ENCODE results near the gene GRIP1.
"Not testable (repeated sequence)": the region's sequence is repeated elsewhere in the genome, so short reads cannot be mapped to it uniquely, and the experiment has no call there.

The GRIP1 gene

GRCh38 chr12:66516561-66516960 is 162.3 kb downstream of the GRIP1 start:
- DNase-seq, result no peak

DNA sequence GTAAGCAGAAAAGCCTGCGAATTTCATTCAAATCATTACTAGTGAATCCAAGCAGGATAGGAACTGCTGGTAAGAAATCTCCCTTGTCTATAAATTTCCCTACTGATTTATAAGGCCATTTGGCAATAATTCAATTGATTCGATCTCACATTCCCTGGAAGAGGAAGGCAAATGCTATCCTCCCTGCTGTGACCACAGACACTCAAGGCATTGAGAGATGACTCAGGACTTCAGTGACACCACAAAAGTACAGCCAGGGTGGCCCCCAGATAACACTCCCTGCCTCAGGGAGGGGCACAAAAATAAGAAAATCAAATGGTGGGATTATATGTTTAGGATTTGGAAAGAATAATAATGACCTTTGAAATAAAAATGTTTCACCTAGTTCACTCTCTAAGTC is 162.7 kb downstream of the GRIP1 start:
- DNase-seq, result no peak

DNA sequence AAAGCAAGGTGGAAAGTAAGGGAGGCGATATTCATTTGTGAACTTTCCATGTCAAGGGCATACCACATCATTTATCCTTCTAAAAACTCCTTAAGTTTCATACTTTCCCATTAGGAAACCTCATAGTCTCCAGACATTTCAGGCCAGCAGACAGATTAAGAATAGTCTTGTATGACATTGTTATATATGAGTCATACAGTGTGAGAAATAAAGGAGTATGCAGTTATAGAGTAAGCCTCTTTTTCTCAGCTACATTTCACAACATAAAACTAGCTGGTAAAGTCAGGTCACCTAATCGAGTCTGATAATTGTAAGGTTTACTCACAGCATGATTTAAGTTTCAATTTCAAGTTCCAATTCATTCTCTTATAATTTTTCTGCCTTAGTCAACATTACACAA is 164.3 kb downstream of the GRIP1 start:
- DNase-seq, result no peak

GRCh38 chr12:66508025-66508424 is 170.9 kb downstream of the GRIP1 start:
- no peak for DNase-seq

GRCh38 chr12:66503746-66504145 is 175.1 kb downstream of the GRIP1 start:
- DNase-seq, result no peak

GRCh38 chr12:66502911-66503310 is 176.0 kb downstream of the GRIP1 start:
- DNase-seq, result no peak

DNA sequence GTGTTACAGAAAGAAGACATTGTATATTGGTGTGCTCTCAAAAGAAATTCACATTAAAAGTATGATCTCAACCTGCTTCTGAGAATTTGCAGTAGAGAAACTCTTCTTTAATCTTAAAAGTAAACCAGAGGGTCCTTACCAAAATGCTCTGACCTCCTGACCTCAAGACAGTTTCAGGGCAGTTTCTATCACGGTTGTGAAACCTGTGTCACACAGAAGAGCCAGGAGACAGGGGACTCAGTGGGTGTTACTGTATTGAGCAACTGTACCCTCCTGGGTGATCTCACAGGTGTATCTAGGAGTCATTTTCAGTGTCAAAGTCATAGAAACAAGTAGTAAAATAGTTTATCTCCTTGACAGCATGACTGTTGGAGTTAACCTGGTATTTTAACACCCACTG is 178.0 kb downstream of the GRIP1 start:
- no peak for DNase-seq

- DNase-seq, result no peak
These were observed 178.8 kb downstream of the GRIP1 start for GRCh38 chr12:66500091-66500490.

GRCh38 chr12:66499000-66499399 is 179.9 kb downstream of the GRIP1 start:
- DNase-seq, result no peak

DNA sequence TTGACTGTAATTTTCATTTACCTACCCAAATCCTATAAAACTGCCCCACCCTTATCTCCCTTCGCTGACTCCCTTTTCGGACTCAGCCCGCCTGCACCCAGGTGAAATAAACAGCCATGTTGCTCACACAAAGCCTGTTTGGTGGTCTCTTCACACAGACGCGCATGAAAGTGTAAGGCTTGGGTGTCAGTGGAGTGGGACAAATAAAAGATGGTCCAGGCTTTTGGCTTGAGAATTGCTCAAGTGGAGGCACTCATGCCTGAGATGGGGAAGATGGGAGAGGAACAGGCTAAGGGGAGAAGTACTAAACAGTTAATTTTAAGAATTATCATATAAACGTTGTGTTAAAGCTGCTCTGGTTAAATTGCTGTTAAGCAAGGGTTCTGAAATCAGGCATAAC is 180.8 kb downstream of the GRIP1 start:
- DNase-seq, result not testable (repeated sequence)

DNA sequence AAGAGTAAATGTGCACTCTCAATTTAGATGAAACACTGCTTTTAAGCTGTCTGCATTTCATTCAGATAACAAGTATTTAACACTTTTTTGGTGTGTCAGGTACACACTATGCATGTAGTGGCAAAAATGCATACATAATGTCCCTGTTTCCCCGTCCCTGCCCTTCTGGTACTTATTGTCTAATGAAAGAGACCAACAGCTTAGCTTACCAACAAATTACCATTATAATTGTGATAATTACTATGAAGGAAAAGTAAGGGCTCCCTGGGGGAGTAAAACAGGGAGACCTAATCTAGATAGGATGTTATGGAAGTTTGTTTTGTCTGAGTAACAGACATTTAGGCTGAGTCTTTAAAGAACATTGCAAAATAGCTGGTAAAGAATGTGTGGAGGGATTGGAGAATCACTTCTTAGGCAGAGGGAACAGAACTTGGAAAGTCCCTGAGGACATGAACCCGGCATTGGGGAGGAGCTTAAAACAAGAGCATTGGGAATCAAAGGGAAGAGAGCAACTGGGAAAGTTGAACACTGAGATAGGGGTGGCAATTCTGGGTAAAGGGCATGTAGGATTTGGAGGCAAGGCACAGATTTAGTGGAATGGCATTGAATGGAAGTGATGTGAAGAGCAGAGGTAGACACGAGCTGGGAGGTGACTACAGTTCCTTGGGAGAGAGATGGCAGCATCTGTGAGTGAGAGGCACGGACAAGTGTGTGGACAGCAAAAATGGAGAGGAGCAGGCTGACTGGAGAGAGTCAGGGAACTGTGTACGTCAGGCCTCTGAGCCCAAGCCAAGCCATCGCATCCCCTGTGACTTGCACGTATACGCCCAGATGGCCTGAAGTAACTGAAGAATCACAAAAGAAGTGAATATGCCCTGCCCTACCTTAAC is 181.6 kb downstream of the GRIP1 start:
- DNase-seq, result no peak

GRCh38 chr12:66496595-66496994 is 182.3 kb downstream of the GRIP1 start:
- no peak for DNase-seq

- DNase-seq, result no peak
These were observed 183.2 kb downstream of the GRIP1 start for GRCh38 chr12:66495709-66496108.

- no peak for DNase-seq
These were observed 185.1 kb downstream of the GRIP1 start for GRCh38 chr12:66493819-66494218.

DNA sequence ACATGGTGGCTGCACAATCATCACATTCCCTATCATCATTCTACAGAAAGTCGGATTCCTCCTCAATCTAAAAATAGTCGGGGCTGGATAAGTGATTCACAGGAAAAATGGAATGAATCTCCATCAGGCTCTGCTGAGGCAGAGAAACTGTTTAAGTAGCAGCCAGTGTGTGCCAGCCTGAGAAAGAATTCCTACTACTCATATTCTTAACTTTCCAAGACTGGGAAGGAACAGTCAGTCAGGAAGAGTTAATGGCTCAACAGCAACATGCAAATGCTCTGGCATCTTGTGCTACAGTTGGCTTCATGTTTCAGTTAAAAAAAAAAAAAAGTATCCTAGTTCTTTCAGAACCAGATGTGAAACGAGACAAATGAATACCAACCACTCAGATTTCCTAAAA is 187.0 kb downstream of the GRIP1 start:
- no peak for DNase-seq

GRCh38 chr12:66482351-66483203 is 196.3 kb downstream of the GRIP1 start:
- no peak for DNase-seq

- no peak for DNase-seq
These were observed 210.9 kb downstream of the GRIP1 start for GRCh38 chr12:66467932-66468331.

- no peak for DNase-seq
These were observed 217.5 kb downstream of the GRIP1 start for GRCh38 chr12:66461331-66461730.

- DNase-seq, result no peak
These were observed 218.9 kb downstream of the GRIP1 start for GRCh38 chr12:66459944-66460482.

- DNase-seq, result no peak
These were observed 222.3 kb downstream of the GRIP1 start for GRCh38 chr12:66456612-66457011.

DNA sequence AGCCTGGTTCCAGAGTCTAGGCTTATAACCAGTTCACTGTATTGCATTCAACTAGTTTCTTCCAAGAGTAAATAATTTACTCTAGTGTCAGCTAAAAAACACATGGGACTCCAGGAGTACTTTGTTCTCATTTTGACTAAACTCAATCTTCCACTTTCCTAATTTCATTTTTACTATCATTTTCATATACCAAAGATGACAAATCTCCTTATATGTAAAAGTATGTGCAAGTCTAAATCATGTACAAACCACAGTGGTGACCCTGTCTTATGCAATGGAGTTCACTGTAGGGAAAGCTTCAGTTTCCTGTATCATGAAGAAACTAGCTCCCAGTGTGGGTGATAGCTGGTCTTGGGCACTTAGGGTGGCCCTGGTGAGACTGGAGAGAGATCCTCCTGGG is 225.0 kb downstream of the GRIP1 start:
- DNase-seq, result no peak

- DNase-seq, result no peak
These were observed 225.8 kb downstream of the GRIP1 start for GRCh38 chr12:66453120-66453519.

GRCh38 chr12:66449531-66449930 is 229.3 kb downstream of the GRIP1 start:
- DNase-seq, result no peak

- DNase-seq, result no peak
These were observed 231.2 kb downstream of the GRIP1 start for GRCh38 chr12:66447643-66448042.

All from GOT3 (cell line).